Measurements from ENCODE around the gene RPGR. TPM values are rescaled to one million over a fixed set of nuclear protein-coding genes. Genes with fewer than 3 reads are reported as not detected.
A peak's percentile ranks its signal among the peaks of the same experiment; 100 is the strongest.

The RPGR gene, protein sequence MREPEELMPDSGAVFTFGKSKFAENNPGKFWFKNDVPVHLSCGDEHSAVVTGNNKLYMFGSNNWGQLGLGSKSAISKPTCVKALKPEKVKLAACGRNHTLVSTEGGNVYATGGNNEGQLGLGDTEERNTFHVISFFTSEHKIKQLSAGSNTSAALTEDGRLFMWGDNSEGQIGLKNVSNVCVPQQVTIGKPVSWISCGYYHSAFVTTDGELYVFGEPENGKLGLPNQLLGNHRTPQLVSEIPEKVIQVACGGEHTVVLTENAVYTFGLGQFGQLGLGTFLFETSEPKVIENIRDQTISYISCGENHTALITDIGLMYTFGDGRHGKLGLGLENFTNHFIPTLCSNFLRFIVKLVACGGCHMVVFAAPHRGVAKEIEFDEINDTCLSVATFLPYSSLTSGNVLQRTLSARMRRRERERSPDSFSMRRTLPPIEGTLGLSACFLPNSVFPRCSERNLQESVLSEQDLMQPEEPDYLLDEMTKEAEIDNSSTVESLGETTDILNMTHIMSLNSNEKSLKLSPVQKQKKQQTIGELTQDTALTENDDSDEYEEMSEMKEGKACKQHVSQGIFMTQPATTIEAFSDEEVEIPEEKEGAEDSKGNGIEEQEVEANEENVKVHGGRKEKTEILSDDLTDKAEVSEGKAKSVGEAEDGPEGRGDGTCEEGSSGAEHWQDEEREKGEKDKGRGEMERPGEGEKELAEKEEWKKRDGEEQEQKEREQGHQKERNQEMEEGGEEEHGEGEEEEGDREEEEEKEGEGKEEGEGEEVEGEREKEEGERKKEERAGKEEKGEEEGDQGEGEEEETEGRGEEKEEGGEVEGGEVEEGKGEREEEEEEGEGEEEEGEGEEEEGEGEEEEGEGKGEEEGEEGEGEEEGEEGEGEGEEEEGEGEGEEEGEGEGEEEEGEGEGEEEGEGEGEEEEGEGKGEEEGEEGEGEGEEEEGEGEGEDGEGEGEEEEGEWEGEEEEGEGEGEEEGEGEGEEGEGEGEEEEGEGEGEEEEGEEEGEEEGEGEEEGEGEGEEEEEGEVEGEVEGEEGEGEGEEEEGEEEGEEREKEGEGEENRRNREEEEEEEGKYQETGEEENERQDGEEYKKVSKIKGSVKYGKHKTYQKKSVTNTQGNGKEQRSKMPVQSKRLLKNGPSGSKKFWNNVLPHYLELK
- 1.6 TPM for total RNA-seq

DNA sequence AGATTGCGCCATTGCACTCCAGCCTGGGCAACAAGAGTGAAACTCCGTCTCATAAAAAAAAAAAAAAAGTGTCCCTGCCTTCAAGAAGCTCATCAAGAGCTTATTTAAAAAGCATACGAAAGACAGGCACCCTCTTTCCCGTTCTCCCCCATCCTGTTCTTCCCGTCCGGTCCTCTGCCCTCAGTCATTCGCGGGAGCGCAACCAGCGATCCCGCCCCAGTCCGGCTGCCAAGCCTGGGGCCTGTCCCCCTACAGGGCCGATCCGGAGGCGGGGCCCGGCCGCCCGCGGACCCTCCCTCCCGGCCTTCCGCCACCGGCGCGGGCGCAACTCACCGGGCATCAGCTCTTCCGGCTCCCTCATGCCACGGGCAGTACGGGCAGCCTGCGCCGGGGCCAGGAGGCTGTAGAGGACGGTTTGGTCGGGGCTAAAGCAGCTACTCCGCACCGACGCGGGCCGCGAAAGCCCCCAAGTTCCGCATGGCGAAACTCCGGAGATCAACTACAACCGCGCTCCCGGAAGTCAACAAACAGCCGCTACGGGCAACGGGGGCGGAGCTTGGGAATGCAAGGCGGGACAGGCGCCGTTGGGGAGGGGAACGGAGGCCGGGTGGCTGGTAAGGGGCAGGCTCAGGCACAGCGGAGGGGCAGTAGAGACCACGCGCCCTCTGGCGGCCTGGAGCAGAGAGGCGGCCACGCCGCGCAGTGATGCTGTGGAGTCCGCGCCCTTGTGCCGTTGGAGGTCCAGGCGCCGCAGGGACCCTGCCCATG lies at the start of gene RPGR:
Gene RPGR (minus strand): TSS at position 503 of the 768 bp plus-strand sequence. CDS start 142 bp downstream, at position 361.
- DNase-seq (ENCODE audit: low spot score) (peak; percentile 94), ATAC-seq (peak; percentile 98)

DNA sequence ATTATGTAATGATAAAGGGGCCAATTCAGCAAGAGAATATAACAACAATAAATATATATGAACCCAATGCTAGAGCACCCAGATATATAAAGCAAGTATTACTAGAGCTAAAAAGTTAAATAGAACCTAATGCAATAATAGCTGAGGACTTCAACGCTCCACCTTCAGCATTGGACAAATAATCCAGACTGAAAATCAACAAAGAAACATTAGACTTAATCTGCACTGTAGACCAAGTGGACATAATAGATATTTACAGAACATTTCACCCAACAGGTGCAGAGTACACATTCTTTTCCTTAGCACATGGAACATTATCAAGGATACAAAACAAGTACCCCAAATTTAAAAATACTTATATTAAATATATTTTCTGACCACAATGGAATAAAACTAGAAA lies 49.4 kb upstream of the RPGR start:
- DNase-seq (ENCODE audit: low spot score): no peak
- no peak for ATAC-seq

DNA sequence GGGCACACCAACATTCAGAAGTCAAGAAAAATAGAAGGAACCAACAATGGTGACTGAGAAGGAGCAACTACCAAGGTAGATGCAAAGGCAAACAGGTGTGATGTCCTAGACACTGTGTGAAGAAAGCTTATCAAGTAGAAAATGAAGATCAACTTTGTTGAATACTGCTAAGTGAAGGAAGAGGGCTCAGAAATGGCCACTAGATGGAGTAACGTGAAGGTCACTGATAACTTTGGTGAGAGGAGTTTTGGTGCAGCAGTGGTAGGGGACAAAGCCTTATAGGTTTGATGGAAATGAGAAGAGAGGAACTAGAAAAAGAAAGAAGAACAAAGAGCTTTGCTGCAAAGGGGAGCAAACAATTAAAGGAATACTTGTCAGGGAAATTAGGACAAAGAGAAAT lies 48.6 kb upstream of the RPGR start:
- ATAC-seq (peak; percentile 68), DNase-seq (ENCODE audit: low spot score) (no peak)

DNA sequence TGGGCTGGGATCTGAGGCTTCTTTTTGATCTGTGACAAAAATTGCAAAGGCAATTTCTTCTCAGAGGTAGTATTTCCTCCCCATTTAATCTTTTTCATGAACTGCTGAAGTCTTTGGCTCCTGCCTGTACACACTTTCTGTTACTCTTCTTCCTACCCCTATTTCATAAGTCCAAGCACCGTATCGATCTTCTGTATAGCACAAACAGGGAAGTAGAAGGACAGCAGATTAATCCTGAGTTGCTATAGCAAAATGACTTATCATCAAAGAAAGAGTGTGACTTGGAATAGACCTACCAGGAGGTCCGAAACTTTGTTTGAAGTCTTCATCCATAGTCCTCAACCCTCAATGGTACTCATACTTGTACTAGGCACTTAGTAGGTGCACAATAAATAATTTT lies 47.1 kb upstream of the RPGR start:
- DNase-seq (ENCODE audit: low spot score) (no peak), ATAC-seq (no peak)

DNA sequence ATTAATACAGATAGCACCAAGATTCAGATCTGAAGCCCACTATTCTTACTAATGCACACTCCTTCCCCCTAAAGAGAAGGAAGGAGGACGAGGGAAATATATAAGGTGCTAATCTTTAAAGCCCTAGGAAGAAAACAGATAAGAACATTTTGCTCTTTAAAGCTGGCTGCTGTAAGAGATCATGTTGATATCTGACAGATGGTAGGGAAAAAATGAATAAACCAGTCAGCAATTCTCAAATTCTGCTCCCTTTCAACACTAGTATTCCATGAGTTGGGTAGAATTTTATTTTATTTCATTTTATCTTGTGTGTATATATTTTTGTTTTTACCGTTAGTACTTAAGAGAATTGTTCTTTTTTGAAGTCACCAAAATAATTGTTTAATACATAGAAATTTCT lies 44.3 kb upstream of the RPGR start:
- no peak for DNase-seq (ENCODE audit: low spot score)
- no peak for ATAC-seq

DNA sequence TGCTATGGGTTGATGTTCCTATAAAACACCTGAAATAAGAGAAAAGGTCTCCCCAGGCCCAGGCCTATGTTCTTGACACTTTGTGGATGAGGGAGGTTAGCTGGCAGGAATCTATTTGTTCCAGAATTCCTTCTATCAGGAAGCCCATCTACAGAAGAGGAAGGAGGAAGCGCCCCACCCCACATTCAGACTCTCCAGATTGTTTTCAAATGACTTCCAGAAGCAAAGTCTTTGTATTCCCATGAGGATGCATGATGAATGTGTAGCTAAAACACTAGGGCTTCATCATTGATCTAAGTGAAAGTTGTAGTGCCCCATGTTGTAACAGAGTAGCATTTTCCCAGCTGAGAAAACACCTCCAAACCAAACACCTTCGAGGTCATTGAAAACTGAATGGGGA lies 41.5 kb upstream of the RPGR start:
- DNase-seq (ENCODE audit: low spot score): no peak
- ATAC-seq: no peak

DNA sequence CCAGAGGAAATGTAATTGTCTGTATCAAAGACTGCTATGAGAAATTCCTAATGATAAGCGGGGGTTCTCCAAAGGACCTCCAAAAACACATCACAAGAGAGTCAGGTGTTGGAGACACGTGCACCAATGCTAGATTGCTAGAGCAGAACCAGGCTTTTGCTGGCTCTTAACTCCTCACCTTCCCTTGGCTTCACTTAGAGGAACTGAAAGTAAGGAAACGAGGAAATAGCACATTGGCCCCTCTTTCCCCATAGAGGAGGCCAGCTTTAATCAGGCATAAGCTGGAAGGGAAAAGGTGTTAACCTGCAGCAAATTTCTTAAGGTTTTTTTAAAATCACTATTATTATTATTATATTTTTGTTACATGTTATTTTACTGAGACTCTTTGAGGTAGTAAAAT lies 38.6 kb upstream of the RPGR start:
- ATAC-seq: no peak
- DNase-seq (ENCODE audit: low spot score): no peak

DNA sequence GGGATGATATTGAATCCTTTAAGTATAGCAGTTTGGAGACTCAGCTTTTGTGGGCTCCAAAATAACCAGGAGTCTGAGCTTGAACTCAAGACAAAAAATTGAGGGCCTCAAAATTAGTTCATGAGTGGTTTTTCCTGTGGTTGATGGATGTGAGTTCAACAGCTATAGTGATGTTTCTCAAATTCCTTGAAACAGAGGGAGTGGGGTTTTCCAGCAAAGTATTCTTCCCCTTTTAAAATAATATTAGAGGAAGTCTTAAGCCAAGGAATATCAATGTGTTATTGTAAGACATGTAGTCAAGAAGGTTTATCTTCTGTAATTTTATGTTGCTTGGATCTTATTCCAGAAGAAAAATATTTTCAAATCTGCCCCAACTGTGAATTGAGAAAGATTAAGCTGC lies 35.7 kb upstream of the RPGR start:
- no peak for ATAC-seq
- no peak for DNase-seq (ENCODE audit: low spot score)

DNA sequence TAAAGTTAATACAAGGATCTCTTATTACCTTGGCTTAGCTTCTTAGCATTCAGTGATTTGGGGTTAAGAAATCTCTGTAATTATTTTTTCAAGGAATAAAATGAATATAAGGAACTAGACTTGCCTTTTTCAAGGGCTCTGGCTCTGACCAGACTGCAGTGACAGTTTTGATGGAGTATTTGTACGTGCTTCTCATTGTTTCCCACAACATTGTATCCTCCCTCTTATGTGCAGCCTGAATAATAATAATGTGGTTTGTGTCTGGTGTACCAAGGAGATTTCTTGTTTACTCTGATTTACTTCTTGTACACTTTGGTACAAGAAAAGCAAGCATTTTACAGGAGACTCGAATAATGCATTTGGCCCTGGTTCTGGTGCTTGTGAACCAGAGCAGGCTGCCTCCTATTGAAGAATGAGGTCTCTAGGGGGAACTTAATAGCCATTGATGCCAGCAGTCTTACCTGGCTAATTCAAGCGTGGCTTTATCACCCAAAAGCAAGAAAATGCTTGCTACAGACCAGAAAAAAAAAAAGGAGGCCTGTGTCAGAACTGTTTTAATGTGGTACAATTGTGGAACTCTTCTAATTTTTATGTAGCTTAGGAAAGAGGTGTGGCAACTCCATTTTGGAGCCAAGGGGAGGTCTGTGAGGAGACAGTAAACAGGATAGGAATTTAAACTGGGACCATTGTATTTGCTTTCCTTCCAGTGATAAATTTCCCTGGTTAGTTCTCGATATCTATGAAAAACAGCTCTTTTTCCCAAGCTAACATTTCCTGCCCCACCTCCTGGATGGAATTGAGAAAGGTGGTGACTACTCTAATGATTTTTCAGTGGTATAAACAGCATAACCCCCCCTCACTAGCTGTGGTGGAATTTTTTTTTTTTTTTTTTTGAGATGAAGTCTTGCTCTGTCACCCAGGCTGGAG lies 30.7 kb upstream of the RPGR start:
- no peak for DNase-seq (ENCODE audit: low spot score)
- peak; percentile 65 for ATAC-seq

DNA sequence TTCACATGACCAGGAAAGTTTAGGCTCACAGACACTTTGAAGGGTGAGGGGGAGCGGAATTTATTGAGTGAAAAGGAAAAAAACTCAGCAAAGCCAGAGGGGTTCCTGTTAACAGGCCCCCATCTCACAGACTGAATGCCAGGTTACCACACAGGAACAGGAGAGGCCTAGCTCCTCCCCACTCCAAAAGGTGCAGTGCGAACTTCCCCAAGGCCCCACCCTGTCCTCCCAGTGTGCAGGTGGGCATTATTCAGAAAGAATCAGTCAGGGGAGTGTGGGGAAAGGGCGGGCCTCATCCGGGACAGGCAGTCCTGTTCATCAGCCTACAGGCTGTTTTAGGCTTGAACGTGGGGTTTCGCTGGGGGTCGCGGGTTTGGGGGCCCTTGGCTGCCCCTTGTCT lies 29.1 kb upstream of the RPGR start:
- no peak for ATAC-seq
- no peak for DNase-seq (ENCODE audit: low spot score)

DNA sequence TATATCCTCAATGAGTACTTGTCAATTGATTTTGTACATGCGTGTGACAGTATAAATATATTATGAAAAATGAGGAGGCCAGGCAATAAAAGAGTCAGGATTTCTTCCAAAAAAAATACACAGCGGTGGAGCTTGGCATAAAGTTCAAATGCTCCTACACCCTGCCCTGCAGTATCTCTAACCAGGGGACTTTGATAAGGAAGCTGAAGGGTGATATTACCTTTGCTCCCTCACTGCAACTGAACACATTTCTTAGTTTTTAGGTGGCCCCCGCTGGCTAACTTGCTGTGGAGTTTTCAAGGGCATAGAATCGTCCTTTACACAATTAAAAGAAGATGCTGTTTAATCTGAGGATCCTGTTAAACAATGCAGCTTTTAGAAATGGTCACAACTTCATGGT lies 25.1 kb upstream of the RPGR start, which contains the start of gene OTC:
Gene OTC (plus strand): TSS at position 243 of the 400 bp plus-strand sequence. CDS start 93 bp downstream, at position 336.
- DNase-seq (ENCODE audit: low spot score) (peak; percentile 43), ATAC-seq (peak; percentile 83)

DNA sequence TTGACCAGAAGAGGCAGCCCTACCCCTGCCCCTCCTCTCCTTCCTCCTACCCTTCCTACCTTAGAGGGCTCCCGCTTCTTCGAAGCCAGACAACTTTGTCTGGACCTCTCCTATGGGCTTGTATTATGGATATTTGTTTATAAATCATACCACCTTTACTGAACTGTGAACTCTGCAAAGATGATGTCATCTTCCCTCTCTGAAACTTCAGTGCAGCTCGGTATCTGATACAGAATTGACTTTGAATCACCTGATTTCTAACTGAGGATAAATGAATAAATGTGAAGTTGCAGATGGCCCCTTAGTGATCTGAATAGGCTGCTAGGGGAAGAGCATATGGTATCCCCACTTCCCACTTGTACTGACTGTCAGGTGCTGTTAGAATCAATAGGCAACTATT lies 24.0 kb upstream of the RPGR start:
- peak; percentile 47 for ATAC-seq
- DNase-seq (ENCODE audit: low spot score): no peak

DNA sequence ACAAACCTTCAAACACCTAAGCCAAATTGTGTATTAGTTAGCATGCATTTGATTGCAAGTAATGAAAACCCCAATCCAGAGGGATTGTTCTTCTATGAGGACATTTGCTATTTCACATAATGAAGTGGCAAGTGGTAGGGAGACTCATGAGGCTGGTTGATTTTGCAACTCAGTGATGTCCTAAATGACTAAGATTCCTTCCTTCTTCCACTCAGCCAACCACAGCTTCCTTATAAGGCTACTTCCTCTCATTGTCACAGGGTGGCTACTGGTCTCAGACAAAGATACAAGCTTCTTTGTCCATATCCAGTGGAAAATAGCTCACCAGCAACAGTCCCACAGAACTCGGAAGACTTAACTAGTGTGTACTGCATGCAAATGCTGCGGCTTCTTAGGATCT lies 19.8 kb upstream of the RPGR start:
- ATAC-seq (no peak), DNase-seq (ENCODE audit: low spot score) (no peak)

DNA sequence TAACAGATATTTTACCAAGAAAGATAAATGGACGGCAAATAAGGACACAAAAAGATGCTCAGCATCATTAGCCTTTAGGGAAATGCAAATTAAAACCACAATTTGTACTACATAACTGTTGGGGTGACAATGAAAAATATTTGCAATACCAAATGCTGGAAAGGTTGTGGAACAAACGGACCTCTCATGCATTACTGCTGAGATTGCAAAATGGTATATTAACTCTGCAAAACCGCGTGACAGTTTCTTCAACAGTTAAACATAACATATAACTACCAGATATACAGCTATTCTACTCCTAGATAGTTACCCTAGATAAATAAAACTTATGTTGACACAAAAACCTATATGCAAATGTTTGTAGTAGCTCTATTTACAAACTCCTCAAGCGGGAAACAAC lies 18.8 kb upstream of the RPGR start:
- ATAC-seq (no peak), DNase-seq (ENCODE audit: low spot score) (no peak)

DNA sequence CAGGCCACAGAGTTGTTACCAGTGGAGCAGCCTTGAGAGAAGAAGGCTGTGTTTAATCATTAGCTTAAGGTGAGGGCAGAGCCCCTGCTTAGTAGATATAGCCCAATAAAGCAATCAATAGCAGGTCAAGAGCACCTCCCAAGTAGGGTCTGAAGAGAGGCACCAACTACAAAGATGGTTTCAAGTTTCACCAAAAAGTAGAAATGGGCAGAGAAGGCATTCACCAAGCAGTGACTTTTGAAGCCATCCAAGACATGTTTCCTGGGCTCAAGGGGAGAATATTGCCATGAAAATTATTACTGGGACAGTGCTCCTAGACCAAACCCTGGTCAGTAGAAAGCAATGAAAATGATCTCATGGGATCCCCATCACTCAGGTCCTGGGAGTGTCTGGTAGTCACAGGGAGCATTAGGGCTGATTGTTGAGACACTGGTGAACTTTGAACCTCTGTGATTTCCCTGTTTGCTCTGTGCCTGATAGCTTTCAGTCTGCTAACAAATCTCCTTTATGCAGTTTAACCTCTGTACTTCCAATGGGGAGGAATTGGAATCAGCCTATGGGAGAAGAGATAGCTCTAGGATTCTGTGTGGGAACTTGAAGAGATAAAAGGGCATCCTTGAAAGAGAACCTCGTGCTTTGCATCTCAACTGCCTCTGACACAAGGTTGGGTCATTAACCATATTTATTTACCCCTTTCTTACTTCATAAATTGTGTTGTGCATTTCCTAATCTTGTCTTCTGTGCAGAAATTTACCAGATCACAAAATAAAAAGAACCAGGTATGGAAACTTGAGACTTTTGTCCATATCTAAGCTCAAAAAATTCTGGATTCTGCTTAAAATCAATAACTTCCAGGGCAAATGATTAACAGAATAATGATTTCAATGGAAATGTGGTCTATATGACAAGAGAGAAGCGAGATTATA lies 15.8 kb upstream of the RPGR start:
- peak; percentile 50 for DNase-seq (ENCODE audit: low spot score)
- ATAC-seq: peak; percentile 92

DNA sequence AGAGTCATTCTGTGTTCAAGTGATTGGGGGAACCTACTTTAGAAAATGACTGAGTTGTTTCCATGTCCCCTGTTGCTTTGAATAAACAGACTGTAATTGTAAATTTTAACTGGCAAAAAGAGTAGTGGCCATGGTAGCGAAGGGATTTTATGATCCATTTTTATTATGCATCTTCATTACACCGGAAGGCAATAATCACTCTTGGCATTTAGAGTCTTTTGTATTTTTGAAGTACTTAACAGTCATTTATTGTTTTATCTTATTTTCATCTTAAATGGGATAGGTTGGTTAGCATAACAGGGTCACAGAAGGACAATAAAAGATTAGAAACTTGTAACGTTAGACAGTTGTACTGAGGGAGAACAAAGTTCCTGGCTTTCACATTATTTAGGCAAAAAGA lies 14.1 kb upstream of the RPGR start:
- DNase-seq (ENCODE audit: low spot score) (no peak), ATAC-seq (no peak)

DNA sequence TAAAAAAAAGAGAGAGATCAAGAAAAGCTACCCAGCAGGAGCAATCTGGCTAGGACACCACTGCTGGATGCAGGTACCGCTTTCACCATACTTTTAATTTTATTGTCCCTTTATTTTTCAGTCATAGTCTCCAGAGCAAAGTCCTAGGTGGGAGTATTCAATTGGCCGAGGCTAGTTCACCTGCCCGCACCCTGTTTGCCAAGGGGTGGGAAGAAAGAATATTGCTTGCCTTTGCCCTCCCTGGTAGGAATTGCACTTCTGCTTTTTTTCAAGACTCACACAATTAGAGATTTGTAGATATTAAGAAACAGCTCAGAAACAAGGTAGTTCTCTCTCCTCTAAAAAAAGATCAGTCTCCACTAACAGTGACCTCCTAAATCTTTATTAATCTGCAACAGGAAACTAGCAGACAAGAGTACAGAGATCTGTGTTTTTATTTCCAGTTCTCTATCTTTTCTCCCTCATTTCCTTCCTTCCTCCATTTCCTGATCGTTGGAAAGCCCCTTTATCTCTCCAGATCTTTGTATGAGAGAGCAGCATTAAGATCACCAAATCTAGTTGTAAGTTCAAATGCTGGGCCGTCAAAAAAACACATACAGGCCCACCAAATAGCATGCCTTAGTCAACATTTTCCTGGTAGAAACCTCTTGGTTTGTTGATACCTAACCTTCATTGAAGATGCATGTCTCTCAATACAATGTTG lies 9.4 kb upstream of the RPGR start:
- DNase-seq (ENCODE audit: low spot score): peak; percentile 52
- peak; percentile 86 for ATAC-seq

DNA sequence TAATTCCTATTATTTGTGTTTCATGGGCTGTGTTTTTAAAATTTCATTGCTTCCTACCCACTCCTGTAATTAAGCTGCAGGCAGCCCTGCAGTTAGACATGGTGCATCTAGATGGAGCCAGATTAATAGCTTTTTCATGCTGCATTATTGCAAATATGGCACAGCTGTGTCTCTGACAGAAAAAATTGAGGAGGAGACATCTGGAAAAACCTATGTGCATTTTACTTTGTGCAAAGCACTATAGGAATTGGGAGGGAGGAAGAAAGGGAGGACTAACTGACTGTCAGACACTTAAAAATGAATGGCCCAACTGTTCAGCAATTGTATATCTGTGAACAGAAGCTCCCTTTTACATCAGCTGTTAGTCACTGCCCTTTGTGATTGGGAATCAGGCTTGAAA lies 8.1 kb upstream of the RPGR start:
- ATAC-seq (peak; percentile 83), DNase-seq (ENCODE audit: low spot score) (no peak)

Data from left lobe of liver (tissue), 2 donors.